Activated naive CD4-positive, alpha-beta T cell treated with anti-CD3 and anti-CD28 coated beads, Interleukin-2, amount 50 U/mL, for 16 hours (primary cell): Measurements from ENCODE around the gene PRRT4.
A peak's percentile ranks its signal among the peaks of the same experiment; 100 is the strongest.

Experiments
- DNase-seq: peaks from one replicate; pipeline ENCODE4 v3.0.0-alpha.2; 2020

Gene PRRT4

DNA sequence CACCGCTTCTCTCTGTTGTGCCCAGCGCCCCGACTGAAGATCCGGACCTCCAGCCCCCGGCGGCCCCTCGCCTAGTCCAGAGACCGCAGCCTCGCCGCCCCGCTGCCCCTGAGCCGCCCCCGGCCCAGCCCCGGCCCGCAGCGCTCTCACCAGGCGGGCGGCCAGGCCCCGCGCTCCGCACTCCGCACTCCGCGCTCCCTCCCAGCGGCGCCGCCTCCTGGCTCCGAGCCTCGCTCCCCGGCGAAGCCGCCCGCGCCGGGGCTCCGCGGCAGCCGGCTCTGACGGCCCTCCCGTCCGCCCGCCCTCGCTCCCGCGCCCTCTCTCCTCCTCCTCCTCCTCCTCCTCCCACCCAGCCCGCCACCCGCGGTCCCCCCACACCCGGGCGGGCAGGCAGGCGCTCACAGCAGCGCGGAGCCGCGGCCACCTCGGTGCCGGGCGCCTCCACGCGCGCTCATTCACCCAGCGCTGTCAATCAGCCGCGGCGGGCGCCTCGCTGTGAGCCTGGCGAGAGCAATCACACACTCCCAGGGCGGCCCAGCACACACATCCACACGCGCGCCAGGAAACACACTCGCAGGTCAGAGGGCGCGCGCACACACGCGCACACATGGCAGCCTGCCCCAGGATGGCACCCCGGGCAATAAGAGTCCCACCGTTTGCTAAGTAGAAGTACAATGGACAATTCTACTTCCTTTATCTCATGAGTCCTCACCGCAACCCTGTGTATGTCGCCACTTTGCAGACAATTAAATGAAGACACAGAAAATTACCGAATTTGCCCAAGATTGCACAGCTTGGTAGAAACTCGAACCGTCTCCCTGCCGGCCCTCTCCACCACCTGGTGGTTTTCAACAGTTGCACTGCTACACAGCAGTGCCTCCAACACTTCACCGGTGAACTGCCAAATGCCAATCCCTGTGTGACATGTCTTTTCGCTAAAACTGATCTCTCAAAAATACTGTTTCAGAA is at the start of gene PRRT4:
PRRT4 (minus strand) TSS at position 280 of the 969 bp plus-strand sequence.
- DNase-seq, result peak; percentile 50

GRCh38 chr7:128410451-128410753 is 48.9 kb upstream of the PRRT4 start:
- no peak for DNase-seq

- DNase-seq, result peak; percentile 84
These were observed 48.3 kb upstream of the PRRT4 start, which contains the start of gene IMPDH1 for GRCh38 chr7:128409596-128410450. IMPDH1 (minus strand) TSS chr7:128409982; CDS start chr7:128409901, 81 bp downstream.

DNA sequence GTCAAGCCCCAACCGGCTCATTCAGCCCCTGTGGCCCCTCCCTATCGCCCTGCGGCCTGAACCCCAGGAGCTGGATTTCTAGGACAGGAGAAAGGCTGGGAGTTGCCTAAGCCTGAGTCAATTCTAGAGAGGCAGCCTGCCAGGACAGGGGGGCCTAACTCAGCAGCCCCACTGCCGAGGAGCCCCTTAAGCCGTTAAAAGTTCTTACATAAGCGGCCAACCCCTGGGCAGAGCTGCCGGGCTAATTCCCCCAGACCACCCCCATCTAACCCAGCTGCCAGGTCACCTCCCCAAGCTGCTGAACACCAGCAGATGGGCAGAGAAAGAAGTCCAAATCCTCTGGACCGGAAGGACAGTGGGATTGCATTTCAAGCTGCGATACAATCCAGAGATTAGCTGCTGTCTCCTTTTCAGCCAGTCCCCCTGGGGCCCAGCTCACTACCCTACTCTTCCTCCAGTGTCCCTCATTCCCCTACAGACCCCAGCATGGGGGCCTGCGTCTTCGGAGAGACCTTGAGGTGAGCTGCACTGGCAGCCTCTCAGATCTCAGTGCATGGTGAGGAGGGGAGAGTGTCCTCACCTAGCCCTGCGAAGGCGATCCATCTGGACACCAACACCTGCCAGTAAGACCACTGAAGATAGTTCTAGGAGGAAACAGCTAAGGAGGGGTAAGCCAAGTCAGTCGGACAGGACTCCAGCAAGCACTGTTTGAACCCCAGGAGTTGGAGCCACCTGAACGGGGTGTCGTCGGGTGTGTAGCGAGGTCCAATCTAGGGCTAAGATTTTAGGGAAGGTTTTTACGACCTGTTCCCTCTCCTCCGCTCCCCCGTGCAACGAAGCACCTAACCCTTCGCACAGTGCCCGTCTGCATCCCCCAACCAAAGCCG is 47.5 kb upstream of the PRRT4 start:
- DNase-seq, result no peak

DNA sequence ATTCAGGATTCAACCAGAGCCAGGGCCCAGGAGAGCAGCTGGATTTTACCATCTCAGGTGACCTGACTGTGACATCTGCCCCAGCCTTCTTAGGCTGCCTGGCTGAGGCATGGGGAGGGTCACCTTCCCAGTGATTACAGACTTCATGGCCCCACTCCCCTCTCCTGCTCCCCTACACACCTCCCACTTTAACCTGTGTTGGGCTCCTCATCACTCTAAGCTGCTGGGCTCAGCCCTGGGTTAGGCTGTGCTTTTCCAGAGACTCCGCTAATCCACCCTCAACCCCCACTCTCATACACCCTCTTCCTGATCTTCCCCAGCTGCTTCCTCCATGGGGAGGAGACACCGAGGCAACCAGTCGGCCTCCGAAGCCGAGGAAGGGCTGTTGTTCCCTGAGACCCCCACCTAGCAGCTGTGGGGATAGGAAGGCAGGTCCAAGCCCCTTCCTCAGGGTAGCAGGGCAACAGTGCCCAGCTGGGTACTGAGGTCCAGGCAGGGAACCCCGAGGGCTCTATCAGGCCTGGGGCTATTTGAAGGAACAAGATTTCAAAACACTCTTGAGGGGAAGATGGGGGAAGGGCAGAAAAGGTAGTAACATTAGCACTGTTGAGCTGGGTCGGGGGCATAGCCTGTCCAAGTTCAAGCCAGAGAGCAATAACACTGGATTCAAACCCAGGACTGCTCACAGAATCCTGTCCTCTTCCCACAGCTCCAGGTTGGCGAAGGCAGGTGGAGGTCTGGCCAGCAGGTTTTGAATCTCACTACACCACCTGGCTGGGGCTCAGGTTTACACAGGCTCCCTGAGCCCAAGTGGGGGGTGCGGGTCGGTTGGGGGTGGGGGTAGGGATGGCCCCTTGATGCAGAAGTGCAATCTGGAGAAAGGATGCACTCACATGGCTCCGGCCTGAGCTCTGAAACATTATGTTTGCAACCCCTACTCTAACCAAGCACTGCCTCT is 46.5 kb upstream of the PRRT4 start:
- no peak for DNase-seq

DNA sequence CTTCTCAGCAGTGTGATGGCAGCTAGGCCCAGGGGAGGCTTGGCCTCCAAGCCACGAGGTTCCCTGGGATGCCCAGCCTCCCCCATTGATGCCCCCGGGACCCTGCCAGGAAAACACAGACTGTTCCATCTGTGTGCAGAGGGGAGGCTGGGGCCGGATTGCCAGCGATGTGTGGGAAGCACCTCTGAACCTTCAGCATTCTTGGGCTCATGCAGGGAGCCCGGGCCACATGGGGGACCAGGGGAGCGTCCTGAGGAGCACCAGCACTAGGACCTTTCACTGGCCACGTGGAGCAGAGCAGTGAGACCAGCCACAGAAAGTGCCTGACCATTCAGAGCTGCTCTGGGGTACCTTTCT is 45.7 kb upstream of the PRRT4 start:
- DNase-seq, result no peak

GRCh38 chr7:128406314-128407232 is 45.1 kb upstream of the PRRT4 start:
- DNase-seq, result no peak

GRCh38 chr7:128405471-128406313 is 44.2 kb upstream of the PRRT4 start:
- DNase-seq, result peak; percentile 65

DNA sequence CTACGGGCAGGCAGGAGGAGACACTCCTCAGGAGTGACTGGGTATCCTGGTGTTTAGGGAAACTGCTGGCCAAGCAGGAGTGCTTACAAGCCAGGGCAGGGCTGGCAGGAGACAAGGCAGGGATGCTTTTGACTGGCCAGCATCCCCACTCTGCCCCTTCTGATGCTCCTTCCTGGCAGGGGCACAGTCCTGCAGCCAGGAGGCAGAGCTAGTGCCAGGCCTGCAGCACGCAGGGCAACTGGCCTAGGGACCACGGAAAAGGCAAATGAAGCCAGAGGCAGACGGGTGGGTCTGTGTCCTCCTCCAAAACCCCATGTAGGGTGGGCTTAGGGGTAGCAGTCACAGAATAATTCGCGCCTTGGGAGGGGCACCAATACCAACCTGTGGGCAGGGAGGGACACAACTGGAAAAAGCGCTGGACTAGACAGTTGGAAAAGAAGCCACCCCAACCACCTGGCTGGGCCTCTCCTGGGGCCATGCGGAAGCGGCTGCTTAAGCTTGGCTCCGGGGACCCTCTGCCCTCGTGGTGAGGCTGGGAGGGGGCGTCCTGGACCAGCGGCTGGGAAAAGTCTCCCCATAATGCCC is 43.5 kb upstream of the PRRT4 start:
- no peak for DNase-seq

DNA sequence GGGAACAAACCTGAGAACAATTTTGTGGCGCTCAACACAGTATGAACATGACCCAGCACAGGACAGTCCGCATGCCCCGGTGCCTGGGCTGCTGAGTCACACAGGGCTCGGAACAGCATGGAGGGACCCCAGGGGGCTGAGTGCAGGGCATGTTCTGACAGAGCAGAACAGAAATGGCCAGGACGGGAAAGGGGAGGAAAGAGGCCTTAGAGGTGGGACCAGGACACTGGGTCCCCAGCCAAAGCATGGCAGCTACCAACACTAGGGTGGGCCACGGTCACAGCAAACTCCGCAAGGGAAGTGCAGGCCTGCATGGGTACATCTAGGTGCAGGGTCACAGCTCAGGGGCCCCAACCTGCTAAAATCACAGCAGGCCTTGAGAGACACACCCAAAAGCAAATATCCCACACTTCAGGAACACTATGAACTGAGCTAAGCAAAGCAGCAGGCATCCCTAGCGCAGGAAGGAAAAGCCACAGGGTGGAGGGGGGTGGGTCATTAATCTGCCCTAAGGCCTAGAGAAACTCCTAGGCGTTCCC is 42.7 kb upstream of the PRRT4 start:
- DNase-seq, result no peak

DNA sequence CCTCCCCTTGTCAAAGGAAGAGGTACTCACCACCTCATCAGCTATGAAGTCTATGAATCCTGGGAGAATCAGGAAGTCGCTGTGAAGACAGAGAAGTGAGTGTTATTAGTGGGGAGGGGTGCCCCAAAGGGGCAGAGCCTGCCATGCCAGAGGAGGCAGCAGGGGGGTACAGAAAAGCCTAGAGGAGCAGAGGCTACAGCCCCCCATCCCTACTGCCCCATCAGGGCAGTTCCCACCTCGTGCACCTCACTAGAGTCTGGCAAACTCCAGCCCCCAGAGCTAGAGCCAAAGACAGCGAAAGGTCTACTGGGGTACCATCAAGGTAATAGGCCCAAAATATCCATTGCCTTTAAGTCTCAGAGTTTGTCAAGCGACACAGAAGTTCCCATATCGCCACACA is 42.2 kb upstream of the PRRT4 start:
- no peak for DNase-seq

GRCh38 chr7:128402356-128402755 is 40.9 kb upstream of the PRRT4 start:
- no peak for DNase-seq

DNA sequence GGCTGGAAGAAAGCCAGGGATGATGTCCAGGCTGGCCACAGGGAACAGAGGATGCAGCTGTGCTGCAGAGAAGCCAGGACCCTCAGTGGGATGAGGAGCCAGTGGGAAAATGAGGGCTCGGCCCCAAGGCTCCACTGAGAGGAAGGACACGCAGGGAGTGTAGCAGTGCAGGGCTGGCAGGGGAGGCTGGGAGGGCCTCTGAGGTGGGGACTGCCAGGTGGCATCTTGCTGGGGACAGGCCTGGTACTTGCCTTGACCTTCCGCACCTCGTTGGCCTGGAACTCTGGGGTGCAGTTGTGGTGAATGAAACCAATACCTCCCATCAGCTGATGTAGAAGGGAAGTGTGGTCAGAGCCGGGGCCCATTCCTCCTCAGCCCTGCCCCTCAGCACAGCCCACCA is 39.1 kb upstream of the PRRT4 start:
- DNase-seq, result no peak

- no peak for DNase-seq
These were observed 38.5 kb upstream of the PRRT4 start for GRCh38 chr7:128399991-128400390.

DNA sequence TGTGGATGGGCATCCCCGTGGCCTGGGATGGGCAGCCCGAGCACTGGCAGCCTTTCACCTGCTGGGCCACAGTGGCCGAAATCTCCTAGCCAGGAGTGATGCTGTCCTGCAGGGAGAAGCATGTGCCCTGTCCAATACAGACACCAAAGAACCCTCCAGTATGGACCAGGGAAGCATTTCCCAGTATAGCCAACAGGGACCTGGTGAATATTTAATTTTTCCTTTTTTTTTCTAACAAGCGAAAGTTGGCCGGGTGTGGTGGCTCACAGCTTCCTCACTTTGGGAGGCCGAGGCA is 37.3 kb upstream of the PRRT4 start:
- DNase-seq, result no peak

GRCh38 chr7:128398016-128398840 is 36.7 kb upstream of the PRRT4 start:
- no peak for DNase-seq

- DNase-seq, result no peak
These were observed 34.9 kb upstream of the PRRT4 start for GRCh38 chr7:128396357-128396756.

- DNase-seq, result no peak
These were observed 34.3 kb upstream of the PRRT4 start for GRCh38 chr7:128395748-128396147.
